Stimulated activated naive B cell treated with anti-CD40 and anti-IgM and Interleukin-4, amounts not matched to agents 10 μg/mL and 1 μg/mL and 100 μg/mL, for 72 hours (primary cell): ENCODE measurements around the gene XCR1.

Experiments
- ATAC-seq, 2 donors: fragments of 150-1000 bp; cut with Tn5 transposase; replicated peaks; 2 replicates each; pipeline ENCODE4 v1.10.0; 2021; ENCODE audit warnings: moderate library complexity in 1 of 2
- DNase-seq: peaks from one replicate; pipeline ENCODE4 v3.0.0; 2021
- H3K27ac Mint-ChIP-seq: one replicate; pipeline ENCODE4 v1.8.0; 2022; ENCODE audit warnings: mild to moderate bottlenecking, mixed read lengths
- H3K27me3 Mint-ChIP-seq, 2 donors: one replicate each; pipeline ENCODE4 v1.8.0; 2022; ENCODE audit warnings: mixed read lengths in 2 of 2
- H3K36me3 Mint-ChIP-seq, 2 donors: one replicate each; pipeline ENCODE4 v1.8.0; 2022; ENCODE audit warnings: mixed read lengths in 2 of 2, mild to moderate bottlenecking in 1 of 2
- H3K4me1 Mint-ChIP-seq, 2 donors: one replicate each; pipeline ENCODE4 v1.8.0; 2022; ENCODE audit warnings: mixed read lengths in 2 of 2, mild to moderate bottlenecking in 1 of 2
- H3K4me3 Mint-ChIP-seq, 2 donors: one replicate each; pipeline ENCODE4 v1.8.0; 2022; ENCODE audit warnings: mild to moderate bottlenecking in 2 of 2, mixed read lengths in 2 of 2, moderate library complexity in 1 of 2
- H3K9me3 Mint-ChIP-seq, 2 donors: one replicate each; pipeline ENCODE4 v1.8.0; 2022; ENCODE audit warnings: mixed read lengths in 2 of 2, mild to moderate bottlenecking in 1 of 2

Gene XCR1

DNA sequence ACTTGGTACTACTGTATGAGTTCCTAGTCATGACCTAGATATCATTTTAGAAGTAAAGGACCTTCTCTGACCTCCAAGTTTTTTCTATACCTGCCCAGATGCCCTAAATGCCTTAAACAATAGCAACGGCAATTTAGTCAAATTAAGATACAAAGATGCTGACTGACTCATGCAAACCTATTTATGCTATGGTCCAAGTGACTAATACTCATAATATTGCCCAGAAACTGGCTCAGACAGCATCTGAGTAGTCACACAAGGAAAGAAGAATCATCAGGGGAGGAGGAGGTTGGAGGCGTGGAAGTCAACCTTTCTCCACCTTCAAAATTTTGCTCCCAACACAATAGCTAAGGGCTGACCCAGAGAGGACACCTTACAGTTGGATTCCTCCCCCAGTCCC lies 38.5 kb downstream of the XCR1 start:
- DNase-seq (no peak), ATAC-seq (no peak)
- H3K4me1 Mint-ChIP-seq, result peaks cover 47 to 70% of the 10 kb centered on the region in 2 donors

GRCh38 chr3:45988362-45988761 lies 38.9 kb downstream of the XCR1 start:
- no peak overlapping the region for H3K4me3 Mint-ChIP-seq
- no peaks in the 10 kb centered on the region for H3K9me3 Mint-ChIP-seq
- H3K36me3 Mint-ChIP-seq, result peaks cover 8 to 33% of the 10 kb centered on the region in 2 donors
- peak overlapping the region; percentile 25 for H3K27ac Mint-ChIP-seq
- H3K4me1 Mint-ChIP-seq, result peaks cover 44 to 66% of the 10 kb centered on the region in 2 donors
- H3K27me3 Mint-ChIP-seq, result no peaks in the 10 kb centered on the region
- ATAC-seq, result no peak
- no peak for DNase-seq

More for the DNA sequence above, 38.5 kb downstream of the XCR1 start:
- Mint-ChIP-seq H3K9me3 (no peaks in the 10 kb centered on the region), H3K36me3 (peaks cover 3 to 30% of the 10 kb centered on the region in 2 donors), H3K27me3 (no peaks in the 10 kb centered on the region), H3K4me3 (no peak overlapping the region), H3K27ac (no peak overlapping the region)

DNA sequence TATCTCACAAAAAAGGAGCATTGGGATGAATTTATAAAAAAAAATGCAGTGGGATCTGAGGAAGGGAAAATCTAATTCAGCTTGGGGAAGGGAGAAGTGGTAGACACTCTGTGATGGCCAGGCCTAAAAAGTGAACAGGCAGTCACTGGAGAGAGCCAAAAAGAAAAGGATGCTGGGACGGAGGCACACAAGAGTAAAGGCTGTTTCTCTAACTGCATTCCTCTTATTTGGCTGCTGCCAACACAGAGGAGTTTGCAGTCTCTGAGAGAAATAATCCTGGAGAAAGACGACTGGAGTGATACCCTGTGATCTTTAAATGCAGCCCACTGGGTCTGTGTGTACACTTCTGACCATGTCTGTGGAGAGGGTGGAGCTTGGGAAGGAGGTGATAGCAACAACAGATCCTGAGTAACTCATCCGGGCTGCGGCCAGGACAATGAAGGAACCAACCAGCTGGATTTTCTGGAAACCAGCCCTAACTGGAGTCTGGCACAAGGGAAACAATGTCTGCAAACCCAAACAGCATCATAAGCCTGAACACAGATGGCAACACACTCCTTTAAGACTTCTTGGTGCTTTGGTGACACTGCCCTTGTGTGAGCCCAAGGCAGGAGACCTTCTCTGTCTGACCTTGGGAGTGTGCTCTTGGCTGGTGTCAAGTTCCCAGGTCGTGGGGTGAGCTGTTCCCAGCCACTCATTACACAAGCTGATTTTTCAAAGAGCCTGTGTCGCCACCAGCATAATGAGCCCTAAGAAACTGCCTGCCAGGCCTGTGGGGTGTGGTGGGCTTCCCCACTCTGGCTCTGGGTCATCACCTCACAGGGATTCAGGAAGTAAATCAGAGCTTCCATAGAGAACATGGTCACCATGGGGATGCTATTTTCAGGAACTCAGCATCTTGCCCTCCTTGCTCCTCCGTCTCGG lies 39.7 kb downstream of the XCR1 start:
- H3K27me3 Mint-ChIP-seq, result no peaks in the 10 kb centered on the region
- no peak overlapping the region for H3K4me3 Mint-ChIP-seq
- H3K27ac Mint-ChIP-seq, result peak overlapping the region; percentile 25
- ATAC-seq (no peak), DNase-seq (no peak)
- H3K36me3 Mint-ChIP-seq, result peaks cover 13 to 41% of the 10 kb centered on the region in 2 donors
- H3K4me1 Mint-ChIP-seq, result peaks cover 37 to 58% of the 10 kb centered on the region in 2 donors
- H3K9me3 Mint-ChIP-seq, result no peaks in the 10 kb centered on the region

DNA sequence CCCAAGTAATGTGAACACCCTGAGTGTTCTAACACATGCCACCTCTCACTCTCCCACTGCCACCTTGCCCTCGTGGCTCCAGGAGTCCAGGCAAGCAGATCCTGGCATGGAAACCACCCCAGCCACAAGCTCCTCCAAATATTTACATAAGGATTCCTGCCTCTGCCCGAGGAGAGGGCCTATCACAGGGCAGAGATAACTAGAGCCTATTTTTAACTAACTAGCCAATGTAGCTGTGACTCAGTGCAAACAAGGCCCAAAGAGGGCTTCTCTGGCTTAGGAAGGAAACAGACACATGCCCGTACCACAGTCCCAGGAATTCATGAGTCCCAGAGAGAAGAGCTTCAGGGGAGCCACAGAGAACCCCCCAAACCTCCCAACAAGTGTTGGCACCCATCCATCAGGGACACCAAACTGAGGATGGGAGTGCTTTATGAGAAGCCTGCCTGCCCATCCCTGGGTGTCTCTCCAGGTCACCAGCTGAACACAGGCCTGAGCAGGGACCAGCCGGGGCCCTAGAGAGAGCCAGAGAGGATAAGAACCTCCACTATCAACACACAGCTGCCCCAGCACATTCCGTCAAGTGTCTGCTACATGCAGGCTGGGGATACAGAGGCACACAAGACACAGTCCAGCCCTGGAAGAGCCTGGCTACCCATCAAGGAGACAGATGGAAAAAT lies 40.8 kb downstream of the XCR1 start:
- Mint-ChIP-seq H3K36me3 (peaks cover 13 to 40% of the 10 kb centered on the region in 2 donors), H3K27me3 (no peaks in the 10 kb centered on the region), H3K27ac (no peak overlapping the region), H3K4me1 (peaks cover 28 to 49% of the 10 kb centered on the region in 2 donors), H3K4me3 (no peak overlapping the region), H3K9me3 (no peaks in the 10 kb centered on the region)
- ATAC-seq (no peak), DNase-seq (no peak)

DNA sequence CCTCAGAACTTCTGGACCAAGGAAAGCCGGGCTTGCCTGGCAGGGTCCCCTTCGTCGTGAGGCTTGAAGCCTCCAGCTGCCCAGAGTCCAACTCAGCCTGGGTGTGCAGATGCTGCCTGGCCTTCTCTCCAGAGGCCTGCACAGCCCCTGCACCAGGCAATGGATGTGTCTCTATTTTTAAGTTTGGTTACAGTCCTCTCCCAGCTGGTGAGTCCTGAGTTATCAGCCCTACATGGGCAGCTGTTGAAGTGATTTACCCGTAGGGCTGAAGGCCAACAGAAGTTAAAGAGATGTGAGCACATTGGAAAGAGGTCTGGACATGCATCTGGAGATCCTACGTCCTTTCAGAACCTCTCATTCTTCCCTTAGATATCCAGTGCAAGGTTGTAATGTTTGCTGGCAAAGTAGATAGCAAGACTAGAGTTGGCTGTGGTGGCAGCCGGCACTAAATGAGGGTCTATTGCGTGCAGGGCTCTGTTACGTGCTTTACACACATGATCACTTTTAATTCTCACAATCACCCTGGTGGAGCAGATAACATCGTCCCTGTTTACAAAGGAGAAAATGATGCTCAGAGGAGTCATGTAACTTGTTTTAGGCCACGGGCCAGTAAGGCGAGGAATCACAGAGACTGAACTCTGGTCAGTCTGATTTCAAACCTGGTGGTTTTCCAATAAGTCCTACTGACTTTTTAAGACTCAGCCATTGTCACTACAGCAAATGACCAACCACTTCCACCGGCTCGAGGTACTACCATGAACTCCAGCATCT lies 41.6 kb downstream of the XCR1 start:
- DNase-seq (no peak), ATAC-seq (no peak)
- no peaks in the 10 kb centered on the region for H3K9me3 Mint-ChIP-seq
- H3K4me3 Mint-ChIP-seq, result no peak overlapping the region
- no peaks in the 10 kb centered on the region for H3K27me3 Mint-ChIP-seq
- no peak overlapping the region for H3K27ac Mint-ChIP-seq
- peaks cover 31 to 53% of the 10 kb centered on the region in 2 donors for H3K4me1 Mint-ChIP-seq
- peaks cover 13 to 43% of the 10 kb centered on the region in 2 donors for H3K36me3 Mint-ChIP-seq

DNA sequence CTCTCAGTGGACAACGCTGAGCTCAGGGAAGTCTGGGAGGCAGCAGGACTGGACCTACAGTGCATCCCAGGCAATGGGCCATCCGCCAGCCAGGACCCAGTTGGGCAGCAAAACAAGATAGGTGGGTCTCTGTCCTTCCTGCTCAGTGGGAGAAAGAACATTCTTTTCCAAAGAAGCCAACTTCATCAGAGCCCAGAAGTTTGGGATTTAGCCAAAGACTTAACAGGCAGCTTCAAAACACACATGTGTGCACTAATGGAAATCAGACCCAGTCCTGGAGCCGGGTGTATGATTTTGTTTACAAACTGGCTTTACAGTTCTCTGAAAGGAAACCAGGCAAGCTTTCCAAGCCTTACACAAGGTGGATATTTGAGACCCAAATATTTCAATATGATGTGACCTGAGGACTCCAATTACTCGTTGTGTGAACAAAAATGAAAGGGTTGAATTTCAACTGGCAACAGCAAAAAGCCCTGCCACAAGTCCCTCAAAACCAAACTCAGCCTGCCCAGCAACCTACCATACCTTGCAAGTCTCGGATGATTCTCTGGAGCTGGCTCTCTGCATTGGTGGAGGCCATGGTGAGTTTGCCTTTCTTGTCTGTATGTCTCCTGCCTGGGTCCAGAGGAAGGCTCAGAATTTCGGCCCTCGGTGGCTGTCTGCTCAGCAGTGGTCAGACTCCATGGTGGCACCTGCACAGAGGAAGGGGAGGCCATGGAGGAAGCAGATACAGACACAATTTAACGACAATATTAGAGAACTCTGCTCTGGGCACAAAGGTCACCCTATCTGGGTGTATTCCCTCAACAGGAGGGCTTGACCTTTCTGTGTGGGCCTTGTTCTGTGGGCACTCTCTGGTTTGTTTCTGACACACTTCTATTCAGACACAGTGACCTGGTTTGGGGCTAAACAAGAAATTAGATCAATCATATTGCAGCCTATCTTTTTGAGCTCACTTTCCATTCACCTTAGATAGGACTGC lies 42.7 kb downstream of the XCR1 start:
- DNase-seq, result no peak

DNA sequence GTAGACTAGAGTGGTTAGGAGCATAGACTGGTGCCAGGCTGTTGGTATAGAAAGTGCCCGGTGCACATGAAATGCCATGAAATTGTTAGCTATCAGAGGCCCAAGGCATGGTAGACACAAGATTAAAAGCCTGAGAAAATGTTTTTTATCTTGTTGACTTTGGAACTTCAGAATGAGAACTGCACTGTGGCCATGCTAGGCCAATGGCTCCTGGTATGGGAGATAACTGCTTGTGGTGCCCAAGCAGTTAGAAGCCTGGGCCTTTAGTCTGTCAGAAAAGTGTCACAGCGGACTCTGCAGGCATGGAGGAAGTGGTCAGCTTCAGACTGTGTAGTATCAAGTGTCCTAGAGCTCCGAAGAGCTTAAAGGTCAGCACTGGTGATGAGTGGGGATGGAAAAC lies 43.5 kb downstream of the XCR1 start:
- no peaks in the 10 kb centered on the region for H3K9me3 Mint-ChIP-seq
- no peak overlapping the region for H3K4me3 Mint-ChIP-seq
- no peak overlapping the region for H3K27ac Mint-ChIP-seq

More for the DNA sequence above, 42.7 kb downstream of the XCR1 start:
- Mint-ChIP-seq H3K9me3 (no peaks in the 10 kb centered on the region), H3K36me3 (peaks cover 14 to 45% of the 10 kb centered on the region in 2 donors), H3K27ac (no peak overlapping the region), H3K4me3 (no peak overlapping the region), H3K27me3 (no peaks in the 10 kb centered on the region), H3K4me1 (peaks cover 28 to 49% of the 10 kb centered on the region in 2 donors)
- no peak for ATAC-seq

GRCh38 chr3:45981346-45982074 lies 45.8 kb downstream of the XCR1 start:
- Mint-ChIP-seq H3K4me1 (peaks cover 19 to 39% of the 10 kb centered on the region in 2 donors), H3K36me3 (peaks cover 28 to 55% of the 10 kb centered on the region in 2 donors)
- no peak for DNase-seq

More for the DNA sequence above, 43.5 kb downstream of the XCR1 start:
- ATAC-seq (no peak), DNase-seq (no peak)
- no peaks in the 10 kb centered on the region for H3K27me3 Mint-ChIP-seq
- peaks cover 28 to 49% of the 10 kb centered on the region in 2 donors for H3K4me1 Mint-ChIP-seq
- H3K36me3 Mint-ChIP-seq, result peaks cover 19 to 51% of the 10 kb centered on the region in 2 donors

DNA sequence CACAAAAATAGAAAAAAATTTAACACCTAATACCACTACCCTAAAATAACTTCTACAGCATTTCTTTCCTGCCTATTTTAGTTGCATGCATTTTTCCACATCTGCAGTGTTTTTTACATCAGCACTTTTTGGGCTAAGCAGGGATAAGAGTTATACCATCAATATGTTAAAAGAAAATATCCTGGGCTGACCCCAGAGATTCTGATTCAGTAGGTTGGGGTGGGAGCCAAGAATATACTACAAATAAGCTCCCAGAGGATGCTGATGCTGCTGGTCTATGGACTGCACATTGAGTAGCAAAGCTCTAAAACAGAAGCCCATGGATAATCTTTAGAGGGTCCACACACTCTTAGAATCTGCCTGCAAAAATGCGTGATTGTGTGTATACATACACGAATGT lies 46.5 kb downstream of the XCR1 start:
- Mint-ChIP-seq H3K9me3 (no peaks in the 10 kb centered on the region), H3K27ac (peak overlapping the region; percentile 68), H3K4me3 (peak overlapping the region; percentile 14 to 55), H3K36me3 (peaks cover 33 to 60% of the 10 kb centered on the region in 2 donors), H3K27me3 (no peaks in the 10 kb centered on the region), H3K4me1 (peaks cover 23 to 43% of the 10 kb centered on the region in 2 donors)
- ATAC-seq (peak; percentile 6 to 13), DNase-seq (no peak)

More at GRCh38 chr3:45981346-45982074, 45.8 kb downstream of the XCR1 start:
- no peaks in the 10 kb centered on the region for H3K27me3 Mint-ChIP-seq
- H3K27ac Mint-ChIP-seq, result peak overlapping the region; percentile 68
- peak overlapping the region; percentile 14 to 55 for H3K4me3 Mint-ChIP-seq
- peak; percentile 72 to 77 for ATAC-seq
- no peaks in the 10 kb centered on the region for H3K9me3 Mint-ChIP-seq

- Mint-ChIP-seq H3K9me3 (no peaks in the 10 kb centered on the region), H3K36me3 (peaks cover 35 to 62% of the 10 kb centered on the region in 2 donors), H3K27ac (peak overlapping the region; percentile 51), H3K4me1 (peaks cover 26 to 46% of the 10 kb centered on the region in 2 donors), H3K4me3 (peak overlapping the region; percentile 44 to 77), H3K27me3 (no peaks in the 10 kb centered on the region)
- ATAC-seq (peak; percentile 49 to 62), DNase-seq (no peak)
Measured at GRCh38 chr3:45980229-45980813, 47.0 kb downstream of the XCR1 start.

DNA sequence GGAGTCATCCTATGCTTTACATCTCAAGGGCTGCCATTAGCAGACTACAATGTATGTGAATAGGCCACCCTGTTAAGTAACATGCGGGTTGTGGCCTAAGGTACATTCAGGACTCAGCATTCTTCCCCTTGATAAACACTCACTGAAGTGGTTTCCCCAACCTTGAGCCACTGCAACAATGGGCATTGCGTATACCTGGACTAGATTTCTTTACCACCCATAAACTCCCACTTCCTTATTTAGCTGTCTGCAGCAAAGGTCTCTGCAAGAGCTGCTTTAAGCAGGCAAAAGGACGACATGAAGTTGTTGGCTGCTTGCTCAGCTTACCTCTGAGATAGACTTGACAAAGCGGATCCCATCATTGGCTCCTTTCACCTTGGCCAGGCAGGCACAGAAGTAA lies 47.9 kb downstream of the XCR1 start:
- Mint-ChIP-seq H3K27me3 (no peaks in the 10 kb centered on the region), H3K36me3 (peaks cover 38 to 64% of the 10 kb centered on the region in 2 donors), H3K4me1 (peaks cover 25 to 42% of the 10 kb centered on the region in 2 donors), H3K9me3 (no peaks in the 10 kb centered on the region), H3K27ac (peak overlapping the region; percentile 56), H3K4me3 (peak overlapping the region; percentile 44 to 77)
- peak; percentile 87 to 89 for ATAC-seq
- DNase-seq, result peak; percentile 33

GRCh38 chr3:45978006-45978761 lies 49.1 kb downstream of the XCR1 start:
- no peaks in the 10 kb centered on the region for H3K27me3 Mint-ChIP-seq
- H3K4me1 Mint-ChIP-seq, result peaks cover 25 to 43% of the 10 kb centered on the region in 2 donors
- no peaks in the 10 kb centered on the region for H3K9me3 Mint-ChIP-seq
- no peak overlapping the region for H3K27ac Mint-ChIP-seq
- DNase-seq, result no peak
- no peak for ATAC-seq
- peak overlapping the region in 1 of 2 donors; percentile 41 for H3K4me3 Mint-ChIP-seq
- H3K36me3 Mint-ChIP-seq, result peaks cover 31 to 53% of the 10 kb centered on the region in 2 donors
